ENCODE measurements around the gene KRTAP2-2. TPM values are rescaled to one million over a fixed set of nuclear protein-coding genes. Genes with fewer than 3 reads are reported as not detected.
"Not testable (repeated sequence)": the region's sequence is repeated elsewhere in the genome, so short reads cannot be mapped to it uniquely, and the experiment has no call there.

The KRTAP2-2 gene
- total and polyA plus RNA-seq, 2 of the 4 experiments (the other 2 are of a cell fraction): 0.17 TPM; not detected in 1

DNA sequence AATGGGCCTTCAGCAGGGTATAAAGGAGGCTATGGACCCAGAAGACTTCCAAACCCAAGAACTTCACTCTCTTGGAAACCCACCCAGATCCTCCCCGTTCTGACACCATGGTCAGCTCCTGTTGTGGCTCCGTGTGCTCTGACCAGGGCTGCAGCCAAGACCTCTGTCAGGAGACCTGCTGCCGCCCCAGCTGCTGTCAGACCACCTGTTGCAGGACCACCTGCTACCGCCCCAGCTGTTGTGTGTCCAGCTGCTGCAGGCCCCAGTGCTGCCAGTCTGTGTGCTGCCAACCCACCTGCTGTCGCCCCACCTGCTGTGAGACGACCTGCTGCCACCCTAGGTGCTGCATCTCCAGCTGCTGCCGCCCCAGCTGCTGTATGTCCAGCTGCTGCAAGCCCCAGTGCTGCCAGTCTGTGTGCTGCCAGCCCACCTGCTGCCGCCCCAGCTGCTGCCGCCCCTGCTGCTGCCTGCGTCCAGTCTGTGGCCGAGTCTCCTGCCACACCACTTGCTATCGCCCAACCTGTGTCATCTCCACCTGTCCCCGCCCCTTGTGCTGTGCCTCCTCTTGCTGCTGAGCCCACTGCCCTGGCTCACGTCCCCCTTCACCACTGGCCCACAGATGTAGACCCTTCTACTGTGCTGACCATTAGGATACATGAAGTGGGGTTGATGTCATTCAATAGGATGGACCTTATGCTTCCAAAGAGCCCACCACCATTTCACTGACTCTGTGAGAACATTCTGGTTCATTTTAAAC is 29.2 kb upstream of the KRTAP2-2 start, which contains the start of gene KRTAP4-7:
Gene KRTAP4-7 (plus strand): TSS at position 51 of the 757 bp plus-strand sequence. CDS start 57 bp downstream, at position 108.
- peak within 1 kb of the TSS; percentile 69; the same call in 1 of the 2 replicates for H3K18ac ChIP-seq (ENCODE audit: low read depth, low read length)
- CTCF ChIA-PET: interaction anchor here (0.6 kb wide), 1 partner anchor 10 kb away, joined by 4 read pairs; no protein-coding TSS in a partner anchor
- ATAC-seq (ENCODE audit: low read depth); intact Hi-C loops (cut with micrococcal nuclease); POLR2A ChIA-PET (ENCODE audit: unreplicated experiment); H3K4me3 ChIP-seq (ENCODE audit: insufficient read depth, low read depth, low read length); H3K9me1 ChIP-seq (ENCODE audit: insufficient read depth, low read length); dilution Hi-C loops (cut with HindIII; ENCODE audit: low sequenced_read_pairs, unreplicated experiment); H3K36me3 ChIP-seq (ENCODE audit: control insufficient read depth, insufficient read depth, low read length); H3K9ac ChIP-seq (ENCODE audit: low read depth, low read length); BruUV-seq (replicated peaks); H3K79me1 ChIP-seq (ENCODE audit: low read depth in 1 of 2, low read length in 2 of 2); DNase-seq; in situ Hi-C loops (cut with MboI; ENCODE audit: low sequenced_read_pairs); H2AFZ ChIP-seq (replicated peaks; ENCODE audit: low read length, poor library complexity); H3K27me3 ChIP-seq (ENCODE audit: control insufficient read depth, insufficient read depth, low read length); H3K9me3 ChIP-seq (ENCODE audit: control insufficient read depth, insufficient read depth, low read length); H3K27ac ChIP-seq (ENCODE audit: insufficient read depth, low read length); H4K20me1 ChIP-seq (ENCODE audit: insufficient read depth, low read length); H2AK9ac ChIP-seq (replicated peaks; ENCODE audit: low read depth, low read length, poor library complexity); H3K4me1 ChIP-seq (ENCODE audit: control insufficient read depth, insufficient read depth, low read length): not testable (repeated sequence)
- H3K56ac ChIP-seq (ENCODE audit: extremely low read depth, insufficient read depth, low read length): peak within 1 kb of the TSS; percentile 11; the same call in 1 of the 2 replicates
- whole genome bisulfite sequencing, 2 experiments (ENCODE audit: extremely low coverage in 2 of 2, insufficient read length in 1 of 2): 60% methylated on average over 1 of the region's 14 CpGs; no CpG with 5 or more reads in 1 of the 2 experiments
- H3K23ac ChIP-seq (ENCODE audit: low read depth, low read length): peak within 1 kb of the TSS; percentile 45; the same call in 1 of the 2 replicates
- H2BK15ac ChIP-seq (ENCODE audit: low read depth, low read length): peak within 1 kb of the TSS; percentile 90; the same call in 2 of the 3 replicates
- H2BK120ac ChIP-seq (ENCODE audit: low read depth, low read length): peak within 1 kb of the TSS; percentile 93
- peak within 1 kb of the TSS; percentile 89 for H4K91ac ChIP-seq (ENCODE audit: insufficient read depth, low read depth, low read length)
- H4K8ac ChIP-seq (ENCODE audit: low read depth in 2 of 2, low read length in 2 of 2): peak within 1 kb of the TSS; percentile 74 to 79
- H4K5ac ChIP-seq (ENCODE audit: low read depth, low read length): peak within 1 kb of the TSS; percentile 42; the same call in 1 of the 2 replicates
- peak within 1 kb of the TSS; percentile 85 for H2BK20ac ChIP-seq (ENCODE audit: low read depth, low read length)
- H3K4ac ChIP-seq (ENCODE audit: low read depth, low read length): peak within 1 kb of the TSS; percentile 88
- H3K14ac ChIP-seq (replicated peaks; ENCODE audit: low read depth, low read length): peak within 1 kb of the TSS; percentile 72
- peak within 1 kb of the TSS; percentile 95 for H2BK5ac ChIP-seq (ENCODE audit: low read depth, low read length, poor library complexity, severe bottlenecking)
- peak within 1 kb of the TSS; percentile 96 for H2AK5ac ChIP-seq (ENCODE audit: low read depth, low read length)
- H3K4me2 ChIP-seq (ENCODE audit: low read depth, low read length): peak within 1 kb of the TSS; percentile 59; the same call in 1 of the 2 replicates

DNA sequence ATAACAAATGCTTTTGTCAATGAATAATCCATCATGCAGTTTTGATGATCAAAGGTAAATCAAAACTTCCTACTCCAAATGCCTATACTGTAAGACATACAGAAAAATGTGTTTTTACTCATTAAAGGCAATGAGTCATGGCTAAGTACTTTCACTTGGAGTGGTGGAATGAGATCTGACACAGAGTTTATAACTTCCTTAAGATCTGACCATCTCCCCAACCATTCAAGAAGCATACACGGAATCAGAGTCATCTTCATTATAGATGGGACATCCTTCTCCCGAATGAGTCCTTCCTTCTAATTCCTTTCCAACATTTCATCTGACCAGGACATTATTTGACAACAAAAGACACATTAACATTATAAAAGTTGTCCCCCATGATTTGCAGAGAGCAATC is 28.4 kb upstream of the KRTAP2-2 start:
- H3K79me1 ChIP-seq (ENCODE audit: low read depth in 1 of 2, low read length in 2 of 2); BruUV-seq (replicated peaks); H2AK9ac ChIP-seq (replicated peaks; ENCODE audit: low read depth, low read length, poor library complexity); H3K4me3 ChIP-seq (ENCODE audit: insufficient read depth, low read depth, low read length); H3K9ac ChIP-seq (ENCODE audit: low read depth, low read length); dilution Hi-C loops (cut with HindIII; ENCODE audit: low sequenced_read_pairs, unreplicated experiment); CTCF ChIA-PET; H4K20me1 ChIP-seq (ENCODE audit: insufficient read depth, low read length); H2BK15ac ChIP-seq (ENCODE audit: low read depth, low read length); H3K36me3 ChIP-seq (ENCODE audit: control insufficient read depth, insufficient read depth, low read length); H3K27ac ChIP-seq (ENCODE audit: insufficient read depth, low read length); intact Hi-C loops (cut with micrococcal nuclease); H3K9me3 ChIP-seq (ENCODE audit: control insufficient read depth, insufficient read depth, low read length); H2AK5ac ChIP-seq (ENCODE audit: low read depth, low read length); H3K4me1 ChIP-seq (ENCODE audit: control insufficient read depth, insufficient read depth, low read length); POLR2A ChIA-PET (ENCODE audit: unreplicated experiment); H2AFZ ChIP-seq (replicated peaks; ENCODE audit: low read length, poor library complexity); H3K9me1 ChIP-seq (ENCODE audit: insufficient read depth, low read length); in situ Hi-C loops (cut with MboI; ENCODE audit: low sequenced_read_pairs); H3K27me3 ChIP-seq (ENCODE audit: control insufficient read depth, insufficient read depth, low read length); H3K56ac ChIP-seq (ENCODE audit: extremely low read depth, insufficient read depth, low read length): not testable (repeated sequence)
- ATAC-seq (ENCODE audit: low read depth) (peak; percentile 91), DNase-seq (peak; percentile 41)
- peak overlapping the region; percentile 95 for H2BK5ac ChIP-seq (ENCODE audit: low read depth, low read length, poor library complexity, severe bottlenecking)
- peak overlapping the region; percentile 45; the same call in 1 of the 2 replicates for H3K23ac ChIP-seq (ENCODE audit: low read depth, low read length)
- peak overlapping the region; percentile 69; the same call in 1 of the 2 replicates for H3K18ac ChIP-seq (ENCODE audit: low read depth, low read length)
- 0 out of 2 replicates have a peak overlapping the region, but pooled peaks have one; percentile 37 for H3K14ac ChIP-seq (replicated peaks; ENCODE audit: low read depth, low read length)
- peak overlapping the region; percentile 59; the same call in 1 of the 2 replicates for H3K4me2 ChIP-seq (ENCODE audit: low read depth, low read length)
- peak overlapping the region; percentile 77 for H2BK20ac ChIP-seq (ENCODE audit: low read depth, low read length)
- H4K8ac ChIP-seq (ENCODE audit: low read depth in 2 of 2, low read length in 2 of 2): peak overlapping the region; percentile 74 to 79; a peak in 3 of 4 replicates
- H2BK120ac ChIP-seq (ENCODE audit: low read depth, low read length): peak overlapping the region; percentile 76; the same call in 1 of the 2 replicates
- H4K91ac ChIP-seq (ENCODE audit: insufficient read depth, low read depth, low read length): peak overlapping the region; percentile 89
- H4K5ac ChIP-seq (ENCODE audit: low read depth, low read length): peak overlapping the region; percentile 42; the same call in 1 of the 2 replicates
- no CpG with 5 or more reads among the region's 2 CpGs for WGBS, 2 experiments (ENCODE audit: extremely low coverage in 2 of 2, insufficient read length in 1 of 2)
- H3K4ac ChIP-seq (ENCODE audit: low read depth, low read length): peak overlapping the region; percentile 50; the same call in 1 of the 2 replicates

Measured in IMR-90 (cell line).